ENCODE results near the gene MYRIP. TPM values are rescaled to one million over a fixed set of nuclear protein-coding genes. Genes with fewer than 3 reads are reported as not detected.
"Not testable (repeated sequence)": the region's sequence is repeated elsewhere in the genome, so short reads cannot be mapped to it uniquely, and the experiment has no call there.

Gene MYRIP
- polyA plus RNA-seq, 1 experiment: 0.06 TPM

GRCh38 chr3:40024526-40024925 lies 215.1 kb downstream of the MYRIP start:
- Histone ChIP-seq H3K36me3 (ENCODE audit: control insufficient read depth, insufficient read depth, low read length) (no peaks in the 10 kb centered on the region), H3K4me3 (ENCODE audit: low read depth, low read length) (no peak overlapping the region), H3K27me3 (ENCODE audit: control insufficient read depth, insufficient read depth, low read length) (0 out of 2 replicates have a peak, but pooled peaks cover 2% of the 10 kb centered on the region)
- no peak for DNase-seq (ENCODE audit: low read depth)
- POLR2A ChIA-PET: no interaction called here
- CTCF ChIA-PET: no interaction called here
- no peak for TF ChIP-seq CTCF (IDR thresholded peaks at IDR 0.05; ENCODE audit: insufficient read depth, low read depth, low read length)

- H3K36me3 ChIP-seq (ENCODE audit: control insufficient read depth, insufficient read depth, low read length); H3K4me3 ChIP-seq (ENCODE audit: low read depth, low read length); POLR2A ChIA-PET; H3K27me3 ChIP-seq (ENCODE audit: control insufficient read depth, insufficient read depth, low read length); DNase-seq (ENCODE audit: low read depth); CTCF ChIA-PET: not testable (repeated sequence)
Observed at GRCh38 chr3:40025892-40026291, 216.5 kb downstream of the MYRIP start.

GRCh38 chr3:40035177-40035576 lies 225.8 kb downstream of the MYRIP start:
- ChIA-PET CTCF (no interaction called here), POLR2A (no interaction called here)
- Histone ChIP-seq H3K36me3 (ENCODE audit: control insufficient read depth, insufficient read depth, low read length) (no peaks in the 10 kb centered on the region), H3K4me3 (ENCODE audit: low read depth, low read length) (no peak overlapping the region), H3K27me3 (ENCODE audit: control insufficient read depth, insufficient read depth, low read length) (no peaks in the 10 kb centered on the region)
- DNase-seq (ENCODE audit: low read depth): peak; percentile 65
- TF ChIP-seq CTCF (IDR thresholded peaks at IDR 0.05; ENCODE audit: insufficient read depth, low read depth, low read length): no peak

GRCh38 chr3:40037582-40037981 lies 228.2 kb downstream of the MYRIP start:
- POLR2A ChIA-PET: interaction anchor here (0.6 kb wide), 1 partner anchor 27 kb away, joined by 3 read pairs; no protein-coding TSS in a partner anchor
- no peak overlapping the region for H3K4me3 ChIP-seq (ENCODE audit: low read depth, low read length)
- no peaks in the 10 kb centered on the region for H3K36me3 ChIP-seq (ENCODE audit: control insufficient read depth, insufficient read depth, low read length)
- H3K27me3 ChIP-seq (ENCODE audit: control insufficient read depth, insufficient read depth, low read length): no peaks in the 10 kb centered on the region
- CTCF ChIA-PET: interaction anchor here (1.0 kb wide), 1 partner anchor 19 kb away, joined by 3 read pairs; no protein-coding TSS in a partner anchor
- DNase-seq (ENCODE audit: low read depth): no peak
- no peak for TF ChIP-seq CTCF (IDR thresholded peaks at IDR 0.05; ENCODE audit: insufficient read depth, low read depth, low read length)

- DNase-seq (ENCODE audit: low read depth): no peak
- POLR2A ChIA-PET: no interaction called here
- no peaks in the 10 kb centered on the region for H3K27me3 ChIP-seq (ENCODE audit: control insufficient read depth, insufficient read depth, low read length)
- CTCF ChIA-PET: interaction anchor here (0.6 to 2.6 kb wide), 2 partner anchors 111 to 136 kb away, joined by 7 to 9 read pairs; no protein-coding TSS in a partner anchor
- no peak overlapping the region for H3K4me3 ChIP-seq (ENCODE audit: low read depth, low read length)
- H3K36me3 ChIP-seq (ENCODE audit: control insufficient read depth, insufficient read depth, low read length): no peaks in the 10 kb centered on the region
- TF ChIP-seq CTCF (IDR thresholded peaks at IDR 0.05; ENCODE audit: insufficient read depth, low read depth, low read length): no peak
Observed at GRCh38 chr3:40042752-40043443, 233.5 kb downstream of the MYRIP start.

GRCh38 chr3:40043444-40043755 lies 234.0 kb downstream of the MYRIP start:
- no peak overlapping the region for H3K4me3 ChIP-seq (ENCODE audit: low read depth, low read length)
- H3K27me3 ChIP-seq (ENCODE audit: control insufficient read depth, insufficient read depth, low read length): no peaks in the 10 kb centered on the region
- CTCF ChIA-PET: interaction anchor here (0.6 to 2.6 kb wide), 4 partner anchors 11 to 405 kb away, joined by 3 to 9 read pairs (median 8); no protein-coding TSS in a partner anchor
- H3K36me3 ChIP-seq (ENCODE audit: control insufficient read depth, insufficient read depth, low read length): no peaks in the 10 kb centered on the region
- no peak for TF ChIP-seq CTCF (IDR thresholded peaks at IDR 0.05; ENCODE audit: insufficient read depth, low read depth, low read length)
- POLR2A ChIA-PET: no interaction called here
- DNase-seq (ENCODE audit: low read depth): no peak

Measured in BJ (cell line).